Upper lobe of left lung (tissue), 4 donors: Measurements from ENCODE around the gene GALE.
"Not testable (repeated sequence)": the region's sequence is repeated elsewhere in the genome, so short reads cannot be mapped to it uniquely, and the experiment has no call there.

Source experiments
- EP300 ChIP-seq, 4 donors: sonication (generic); formaldehyde crosslinking; IDR thresholded peaks; one replicate each; pipeline ENCODE4 v1.5.1; 2017; ENCODE audit warnings: antibody characterized with exemption in 4 of 4, control low read depth in 2 of 4
- POLR2A ChIP-seq, 4 donors: fragments of 450-650 bp; IDR thresholded peaks; one replicate each; pipeline ENCODE4 v1.5.1; 2016 to 2017; ENCODE audit warnings: antibody characterized with exemption in 4 of 4, mild to moderate bottlenecking in 2 of 4
- POLR2AphosphoS5 ChIP-seq, 2 donors: sonication (generic); formaldehyde crosslinking; IDR thresholded peaks; one replicate each; pipeline ENCODE4 v1.5.1; 2017; ENCODE audit warnings: antibody characterized with exemption in 2 of 2
- TF ChIP-seq, protein P1 (sequence below), 6 experiments: fragments of 450-650 bp in 4 of 6; fragments of 200-600 bp in 2 of 6; sonication (generic) in 2 of 6; IDR thresholded peaks; one replicate each; pipeline ENCODE4 v1.5.1; 2016 to 2019; ENCODE audit warnings: antibody characterized with exemption in 6 of 6

DNA sequence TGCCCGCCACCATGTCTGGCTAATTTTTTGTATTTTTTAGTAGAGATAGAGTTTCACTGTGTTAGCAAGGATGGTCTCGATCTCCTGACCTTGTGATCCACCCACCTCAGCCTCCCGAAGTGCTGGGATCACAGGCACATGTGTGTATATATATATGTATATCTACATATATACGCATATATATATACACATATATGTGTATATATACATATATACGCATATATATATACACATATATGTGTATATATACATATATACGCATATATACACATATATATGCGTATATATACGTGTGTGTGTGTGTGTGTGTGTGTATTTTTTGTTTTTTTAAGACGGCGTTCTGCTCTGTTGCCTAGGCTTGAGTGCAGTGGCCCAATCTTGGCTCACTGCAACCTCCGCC lies 17.4 kb downstream of the GALE start:
- TF ChIP-seq, protein P1, sequence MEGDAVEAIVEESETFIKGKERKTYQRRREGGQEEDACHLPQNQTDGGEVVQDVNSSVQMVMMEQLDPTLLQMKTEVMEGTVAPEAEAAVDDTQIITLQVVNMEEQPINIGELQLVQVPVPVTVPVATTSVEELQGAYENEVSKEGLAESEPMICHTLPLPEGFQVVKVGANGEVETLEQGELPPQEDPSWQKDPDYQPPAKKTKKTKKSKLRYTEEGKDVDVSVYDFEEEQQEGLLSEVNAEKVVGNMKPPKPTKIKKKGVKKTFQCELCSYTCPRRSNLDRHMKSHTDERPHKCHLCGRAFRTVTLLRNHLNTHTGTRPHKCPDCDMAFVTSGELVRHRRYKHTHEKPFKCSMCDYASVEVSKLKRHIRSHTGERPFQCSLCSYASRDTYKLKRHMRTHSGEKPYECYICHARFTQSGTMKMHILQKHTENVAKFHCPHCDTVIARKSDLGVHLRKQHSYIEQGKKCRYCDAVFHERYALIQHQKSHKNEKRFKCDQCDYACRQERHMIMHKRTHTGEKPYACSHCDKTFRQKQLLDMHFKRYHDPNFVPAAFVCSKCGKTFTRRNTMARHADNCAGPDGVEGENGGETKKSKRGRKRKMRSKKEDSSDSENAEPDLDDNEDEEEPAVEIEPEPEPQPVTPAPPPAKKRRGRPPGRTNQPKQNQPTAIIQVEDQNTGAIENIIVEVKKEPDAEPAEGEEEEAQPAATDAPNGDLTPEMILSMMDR (IDR thresholded peaks at IDR 0.05), result not testable (repeated sequence)
- TF ChIP-seq POLR2A, POLR2AphosphoS5, EP300 (IDR thresholded peaks at IDR 0.05): not testable (repeated sequence)
